H9 (cell line): ENCODE data around the gene DOCK11. TPM values are rescaled to one million over a fixed set of nuclear protein-coding genes. Genes with fewer than 3 reads are reported as not detected.

Source experiments
- DNase-seq: peaks from one replicate; pipeline ENCODE4 v3.0.0-alpha.2; 2017
- H2AFZ ChIP-seq: one replicate; pipeline ENCODE4 v1.6.1; 2013; ENCODE audit warnings: mild to moderate bottlenecking, low read length, control low read depth, moderate library complexity
- H2AK5ac ChIP-seq: 2 replicates; pipeline ENCODE4 v1.6.1; 2013; ENCODE audit warnings: low read length, control low read depth, mixed read lengths; ENCODE audit not compliant: insufficient read length
- H2BK120ac ChIP-seq: one replicate; pipeline ENCODE4 v1.6.1; 2013; ENCODE audit warnings: low read depth, mild to moderate bottlenecking, low read length, control low read depth, inconsistent platforms; ENCODE audit not compliant: poor library complexity, severe bottlenecking
- H2BK12ac ChIP-seq: 2 replicates; pipeline ENCODE4 v1.6.1; 2013; ENCODE audit warnings: low read length, control low read depth, mixed read lengths, low read depth; ENCODE audit not compliant: insufficient read length
- H2BK15ac ChIP-seq: 2 replicates; pipeline ENCODE4 v1.6.1; 2013; ENCODE audit warnings: low read depth, low read length, control low read depth
- H2BK20ac ChIP-seq: one replicate; pipeline ENCODE4 v1.6.1; 2013; ENCODE audit warnings: low read depth, mild to moderate bottlenecking, low read length, control low read depth, inconsistent platforms; ENCODE audit not compliant: poor library complexity, severe bottlenecking
- H2BK5ac ChIP-seq: 2 replicates; pipeline ENCODE4 v1.6.1; 2013; ENCODE audit warnings: low read length, control low read depth, mixed read lengths; ENCODE audit not compliant: insufficient read length
- H3K14ac ChIP-seq: 2 replicates; pipeline ENCODE4 v1.6.1; 2013; ENCODE audit warnings: low read length, control low read depth; ENCODE audit not compliant: insufficient read depth
- H3K18ac ChIP-seq: 2 replicates; pipeline ENCODE4 v1.6.1; 2013; ENCODE audit warnings: low read depth, mild to moderate bottlenecking, mixed read lengths, low read length, control low read depth; ENCODE audit not compliant: insufficient read length
- H3K23ac ChIP-seq: 2 replicates; pipeline ENCODE4 v1.6.1; 2013; ENCODE audit warnings: low read length, control low read depth, mixed read lengths, low read depth; ENCODE audit not compliant: insufficient read length
- H3K23me2 ChIP-seq: 2 replicates; pipeline ENCODE4 v1.6.1; 2013; ENCODE audit warnings: low read depth, mild to moderate bottlenecking, mixed read lengths, low read length, control low read depth; ENCODE audit not compliant: insufficient read length, poor library complexity, severe bottlenecking
- H3K27ac ChIP-seq: 2 replicates; pipeline ENCODE4 v1.5.1; 2013; ENCODE audit warnings: low read length, control low read depth, mixed read lengths, low read depth; ENCODE audit not compliant: insufficient read length
- H3K27me3 ChIP-seq: 2 replicates; pipeline ENCODE4 v1.6.1; 2013; ENCODE audit warnings: low read length, control low read depth, inconsistent platforms; ENCODE audit not compliant: insufficient read depth
- H3K4ac ChIP-seq: 2 replicates; pipeline ENCODE4 v1.6.1; 2013; ENCODE audit warnings: low read depth, mild to moderate bottlenecking, control low read depth, inconsistent platforms, low read length, moderate library complexity
- H3K4me1 ChIP-seq: 2 replicates; pipeline ENCODE4 v1.6.1; 2013; ENCODE audit warnings: low read length, control low read depth, inconsistent platforms; ENCODE audit not compliant: insufficient read depth
- H3K4me2 ChIP-seq: 2 replicates; pipeline ENCODE4 v1.6.1; 2013; ENCODE audit warnings: low read length, control low read depth, mixed read lengths; ENCODE audit not compliant: insufficient read length, insufficient read depth
- H3K56ac ChIP-seq: 2 replicates; pipeline ENCODE4 v1.6.1; 2013; ENCODE audit warnings: low read depth, mild to moderate bottlenecking, mixed read lengths, low read length, control low read depth; ENCODE audit not compliant: insufficient read length
- H3K79me1 ChIP-seq: 2 replicates; pipeline ENCODE4 v1.6.1; 2013; ENCODE audit warnings: low read depth, mild to moderate bottlenecking, moderate library complexity, low read length, control low read depth, inconsistent platforms; ENCODE audit not compliant: insufficient read depth, poor library complexity, severe bottlenecking
- H3K79me2 ChIP-seq: 2 replicates; pipeline ENCODE4 v1.6.1; 2013; ENCODE audit warnings: low read length, control low read depth, inconsistent platforms; ENCODE audit not compliant: insufficient read depth
- H3K9ac ChIP-seq: 2 replicates; pipeline ENCODE4 v1.6.1; 2013; ENCODE audit warnings: low read length, control low read depth, mixed read lengths; ENCODE audit not compliant: insufficient read length; ENCODE audit errors: extremely low read depth
- H3K9me3 ChIP-seq: one replicate; pipeline ENCODE4 v1.6.1; 2013; ENCODE audit warnings: low read depth, low read length, inconsistent platforms; ENCODE audit not compliant: control insufficient read depth
- H3T11ph ChIP-seq: one replicate; pipeline ENCODE4 v1.6.1; 2013; ENCODE audit warnings: mild to moderate bottlenecking, low read length, control low read depth, inconsistent platforms
- H4K20me1 ChIP-seq: one replicate; pipeline ENCODE4 v1.6.1; 2013; ENCODE audit not compliant: control insufficient read depth, insufficient read length, insufficient read depth
- H4K5ac ChIP-seq: 2 replicates; pipeline ENCODE4 v1.6.1; 2013; ENCODE audit warnings: low read depth, mild to moderate bottlenecking, mixed read lengths, low read length, control low read depth; ENCODE audit not compliant: insufficient read length
- H4K8ac ChIP-seq: replicated peaks from 2 replicates; pipeline ENCODE4 v1.6.1; 2013; ENCODE audit warnings: low read length, control low read depth, mixed read lengths, low read depth; ENCODE audit not compliant: insufficient read length
- H4K91ac ChIP-seq: 2 replicates; pipeline ENCODE4 v1.6.1; 2013; ENCODE audit warnings: low read depth, mild to moderate bottlenecking, moderate library complexity, mixed read lengths, low read length, control low read depth; ENCODE audit not compliant: insufficient read length
- H3K27ac Mint-ChIP-seq, 3 experiments: 2 replicates in 2 of 3; 3 replicates in 1 of 3; pipeline ENCODE4 v1.8.0; 2020 to 2021; ENCODE audit warnings: mixed read lengths in 3 of 3, mild to moderate bottlenecking in 1 of 3, moderate library complexity in 1 of 3
- H3K27me3 Mint-ChIP-seq: 2 replicates; pipeline ENCODE4 v1.8.0; 2021; ENCODE audit warnings: low read depth, mild to moderate bottlenecking, moderate library complexity, mixed read lengths
- H3K36me3 Mint-ChIP-seq, 3 experiments: 2 replicates in 2 of 3; 3 replicates in 1 of 3; pipeline ENCODE4 v1.8.0; 2020 to 2021; ENCODE audit warnings: low read depth in 3 of 3, mixed read lengths in 3 of 3; ENCODE audit not compliant: insufficient read depth in 1 of 3
- H3K4me1 Mint-ChIP-seq, 2 experiments: 2 replicates each; pipeline ENCODE4 v1.8.0; 2020; ENCODE audit warnings: mixed read lengths in 2 of 2
- H3K4me3 Mint-ChIP-seq, 2 experiments: 2 replicates in 1 of 2; 3 replicates in 1 of 2; pipeline ENCODE4 v1.8.0; 2020 to 2021; ENCODE audit warnings: mild to moderate bottlenecking in 2 of 2, mixed read lengths in 2 of 2, moderate library complexity in 1 of 2
- H3K9me3 Mint-ChIP-seq, 2 experiments: 2 replicates in 1 of 2; 3 replicates in 1 of 2; pipeline ENCODE4 v1.8.0; 2020; ENCODE audit warnings: mild to moderate bottlenecking in 2 of 2, mixed read lengths in 2 of 2, moderate library complexity in 1 of 2
- WGBS: extraction: QIAGEN DNeasy Blood & Tissue Kit; methylation state at CpG from one replicate; pipeline ENCODE4 v1.1.7; 2013; ENCODE audit warnings: missing lambda C conversion rate, low lambda C conversion rate, mixed read lengths; ENCODE audit not compliant: insufficient read length; ENCODE audit errors: extremely low coverage; 5-methylcytosine and 5-hydroxymethylcytosine counted together
- total RNA-seq: library from RNA; stranded (reverse); gene quantifications from 2 replicates; pipeline ENCODE4 v1.2.1, GENCODE V29; 2021
- TF ChIP-seq, protein P1 (sequence below): fragments of 200-600 bp; sonication (generic); conservative IDR thresholded peaks from 3 replicates; pipeline ENCODE4 v1.8.0; 2021; ENCODE audit warnings: antibody characterized with exemption, mild to moderate bottlenecking

The DOCK11 gene
- total RNA-seq, 1 experiment from 2014 or later, result 6.2 TPM

DNA sequence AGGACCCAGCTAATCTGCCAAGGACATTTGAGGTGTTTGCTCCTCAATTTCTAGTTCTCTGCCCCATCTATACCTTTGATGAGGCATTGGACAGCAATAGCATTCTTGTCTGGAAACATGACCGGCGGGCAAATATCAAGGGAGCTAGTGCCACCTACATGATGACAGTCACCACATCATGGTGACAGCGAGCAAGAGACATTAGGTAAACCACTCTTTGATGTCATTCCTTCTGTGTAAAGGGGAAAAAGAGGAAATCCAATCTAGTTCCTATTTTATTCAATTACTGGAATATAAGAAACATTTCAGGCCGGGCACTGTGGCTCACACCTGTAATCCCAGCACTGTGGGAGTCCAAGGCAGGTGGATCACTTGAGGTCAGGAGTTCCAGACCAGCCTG lies 211.1 kb downstream of the DOCK11 start:
- H3K9me3 ChIP-seq, result peaks cover 36% of the 10 kb centered on the region
- no peak overlapping the region for H3K14ac ChIP-seq
- Mint-ChIP-seq H3K36me3 (peaks cover 0 to 10% (median 1%) of the 10 kb centered on the region in 3 experiments; a peak in 3 of 7 replicates), H3K9me3 (peaks cover 12 to 69% of the 10 kb centered on the region in 2 experiments; a peak in 3 of 5 replicates), H3K4me3 (no peak overlapping the region), H3K27me3 (no peaks in the 10 kb centered on the region), H3K4me1 (no peaks in the 10 kb centered on the region; a peak in 1 of 4 replicates), H3K27ac (no peak overlapping the region)
- no peak overlapping the region for H2BK15ac ChIP-seq
- H3K4ac ChIP-seq, result no peak overlapping the region
- H2BK20ac ChIP-seq, result no peak overlapping the region
- H3K9ac ChIP-seq, result no peak overlapping the region
- H3K27me3 ChIP-seq, result no peaks in the 10 kb centered on the region
- H2BK12ac ChIP-seq, result no peak overlapping the region
- no peak overlapping the region for H4K91ac ChIP-seq
- no peak overlapping the region for H4K8ac ChIP-seq
- DNase-seq, result no peak
- H3K27ac ChIP-seq, result no peak overlapping the region
- H4K5ac ChIP-seq, result no peak overlapping the region
- H3K23ac ChIP-seq, result no peak overlapping the region
- TF ChIP-seq, protein P1, sequence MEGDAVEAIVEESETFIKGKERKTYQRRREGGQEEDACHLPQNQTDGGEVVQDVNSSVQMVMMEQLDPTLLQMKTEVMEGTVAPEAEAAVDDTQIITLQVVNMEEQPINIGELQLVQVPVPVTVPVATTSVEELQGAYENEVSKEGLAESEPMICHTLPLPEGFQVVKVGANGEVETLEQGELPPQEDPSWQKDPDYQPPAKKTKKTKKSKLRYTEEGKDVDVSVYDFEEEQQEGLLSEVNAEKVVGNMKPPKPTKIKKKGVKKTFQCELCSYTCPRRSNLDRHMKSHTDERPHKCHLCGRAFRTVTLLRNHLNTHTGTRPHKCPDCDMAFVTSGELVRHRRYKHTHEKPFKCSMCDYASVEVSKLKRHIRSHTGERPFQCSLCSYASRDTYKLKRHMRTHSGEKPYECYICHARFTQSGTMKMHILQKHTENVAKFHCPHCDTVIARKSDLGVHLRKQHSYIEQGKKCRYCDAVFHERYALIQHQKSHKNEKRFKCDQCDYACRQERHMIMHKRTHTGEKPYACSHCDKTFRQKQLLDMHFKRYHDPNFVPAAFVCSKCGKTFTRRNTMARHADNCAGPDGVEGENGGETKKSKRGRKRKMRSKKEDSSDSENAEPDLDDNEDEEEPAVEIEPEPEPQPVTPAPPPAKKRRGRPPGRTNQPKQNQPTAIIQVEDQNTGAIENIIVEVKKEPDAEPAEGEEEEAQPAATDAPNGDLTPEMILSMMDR, result no peak
- H3K4me2 ChIP-seq, result no peak overlapping the region
- no peak overlapping the region for H2AFZ ChIP-seq
- H2AK5ac ChIP-seq, result no peak overlapping the region
- no CpG with 5 or more reads among the region's 4 CpGs for WGBS
- H4K20me1 ChIP-seq, result no peaks in the 10 kb centered on the region
- no peak overlapping the region for H3K56ac ChIP-seq
- no peaks in the 10 kb centered on the region for H3K79me2 ChIP-seq
- no peak overlapping the region for H3T11ph ChIP-seq
- H2BK120ac ChIP-seq, result no peak overlapping the region
- no peaks in the 10 kb centered on the region for H3K23me2 ChIP-seq
- H3K18ac ChIP-seq, result no peak overlapping the region
- H3K4me1 ChIP-seq, result 0 out of 2 replicates have a peak, but pooled peaks cover 2% of the 10 kb centered on the region
- H3K79me1 ChIP-seq, result no peaks in the 10 kb centered on the region
- H2BK5ac ChIP-seq, result no peak overlapping the region
